HG03139 (cell line): ENCODE results near the gene FECH.

Source experiments
- ATAC-seq: cut with Tn5 transposase; IDR thresholded peaks from one replicate; pipeline ENCODE4 v1.9.1; 2021; ENCODE audit not compliant: unreplicated experiment

Gene FECH

DNA sequence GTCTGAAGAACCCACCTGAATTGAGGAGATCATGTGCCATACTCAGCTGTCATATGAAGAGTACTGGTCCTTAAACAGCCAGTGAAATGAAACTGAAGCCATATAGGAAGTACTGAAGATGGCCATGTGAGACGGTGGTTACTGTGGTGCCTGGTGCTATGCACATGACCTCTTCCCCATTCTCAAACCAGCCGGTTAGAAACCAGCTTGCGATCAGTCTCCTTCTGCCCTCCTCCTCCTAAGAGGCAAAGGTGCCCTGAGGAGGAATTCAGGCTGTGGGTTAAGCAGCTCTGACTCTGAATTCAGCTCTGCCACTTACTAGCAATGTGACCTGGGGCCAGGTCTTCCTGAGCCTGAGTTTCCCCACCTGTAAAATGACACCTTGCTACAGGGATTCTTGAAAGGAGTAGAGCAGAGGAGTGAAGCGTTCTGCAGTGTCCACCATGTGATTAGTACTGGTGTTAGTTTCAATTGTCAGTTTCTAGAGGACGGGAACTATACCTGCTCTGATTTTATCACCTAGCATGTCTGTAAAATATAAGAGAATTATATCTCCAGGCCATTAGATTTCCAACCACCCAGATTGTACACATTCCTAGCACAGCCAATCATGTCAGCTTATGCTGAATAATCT lies 5.1 kb downstream of the FECH start:
- ATAC-seq, result peak; percentile 89

DNA sequence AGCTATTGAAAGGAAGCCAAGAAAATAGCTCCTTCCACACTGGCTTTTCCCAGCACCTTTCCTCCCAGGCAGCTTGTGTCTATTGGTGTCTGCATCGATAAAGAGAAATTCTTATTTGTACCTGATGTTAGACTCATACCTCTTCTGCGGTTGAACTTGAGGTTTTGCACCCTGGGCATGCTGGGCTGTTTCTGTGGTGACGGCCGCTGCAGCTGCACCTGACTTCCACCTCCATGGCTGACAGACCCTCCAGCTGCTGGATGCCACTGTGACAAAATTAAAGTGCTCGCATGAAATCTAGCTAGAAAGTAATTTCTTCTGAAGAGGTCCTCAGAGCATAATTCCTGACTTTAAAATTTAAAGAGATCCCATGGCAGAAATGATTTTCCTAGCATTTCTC lies 6.6 kb downstream of the FECH start:
- no peak for ATAC-seq

DNA sequence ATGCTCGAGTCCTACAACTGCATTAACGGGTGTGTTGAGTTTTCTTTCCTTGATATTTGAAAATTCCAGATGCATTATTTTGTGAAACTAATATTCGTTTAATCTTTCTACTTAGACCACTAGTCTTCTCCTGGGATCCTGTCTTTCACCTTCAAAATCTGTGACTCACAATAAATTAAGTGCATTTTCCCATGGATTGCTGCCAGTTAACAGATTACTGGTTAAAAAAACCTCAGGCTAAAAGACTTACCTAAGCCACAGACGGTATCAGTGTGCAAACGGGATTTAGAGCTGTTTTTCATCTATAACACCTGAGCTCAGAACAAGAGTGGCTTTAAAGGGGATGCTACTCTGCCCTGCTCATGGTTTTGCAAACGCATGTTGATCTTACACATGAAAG lies 10.2 kb downstream of the FECH start:
- no peak for ATAC-seq

DNA sequence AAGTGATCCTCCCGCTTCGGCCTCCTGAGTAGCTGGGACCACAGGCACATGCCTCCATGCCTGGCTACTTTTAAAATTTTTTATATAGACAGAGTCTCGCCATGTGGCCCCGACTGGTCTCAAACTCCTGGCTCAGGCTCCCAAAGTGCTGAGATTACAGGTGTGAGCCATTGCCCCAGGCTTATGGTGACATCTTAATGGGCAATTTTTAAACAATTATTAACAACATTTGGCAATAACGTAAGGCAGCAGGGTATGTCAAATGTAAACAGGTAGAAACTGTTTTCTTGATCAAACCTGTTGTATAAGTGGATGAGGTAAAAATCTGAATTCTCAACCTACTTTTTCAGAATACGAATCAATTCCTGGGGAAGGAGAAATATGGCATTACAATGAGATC lies 11.0 kb downstream of the FECH start:
- ATAC-seq, result no peak

DNA sequence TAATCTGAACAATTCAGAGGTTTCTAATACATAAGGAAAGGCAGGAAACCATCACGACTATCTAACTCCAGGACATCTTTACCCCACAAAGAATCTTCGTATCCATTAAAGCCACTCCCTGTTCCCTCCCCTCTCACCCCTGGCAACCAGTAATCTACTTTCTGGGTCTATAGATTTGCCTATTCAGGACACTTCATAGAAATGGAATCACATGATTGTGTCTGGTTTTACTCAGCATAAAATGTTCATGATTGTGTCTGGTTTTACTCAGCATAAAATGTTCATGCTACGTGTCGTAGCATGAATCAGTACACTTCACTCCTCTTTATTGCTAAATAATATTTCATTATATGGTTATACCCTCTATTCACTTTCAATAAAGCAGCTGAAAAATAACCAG lies 11.6 kb downstream of the FECH start:
- no peak for ATAC-seq

DNA sequence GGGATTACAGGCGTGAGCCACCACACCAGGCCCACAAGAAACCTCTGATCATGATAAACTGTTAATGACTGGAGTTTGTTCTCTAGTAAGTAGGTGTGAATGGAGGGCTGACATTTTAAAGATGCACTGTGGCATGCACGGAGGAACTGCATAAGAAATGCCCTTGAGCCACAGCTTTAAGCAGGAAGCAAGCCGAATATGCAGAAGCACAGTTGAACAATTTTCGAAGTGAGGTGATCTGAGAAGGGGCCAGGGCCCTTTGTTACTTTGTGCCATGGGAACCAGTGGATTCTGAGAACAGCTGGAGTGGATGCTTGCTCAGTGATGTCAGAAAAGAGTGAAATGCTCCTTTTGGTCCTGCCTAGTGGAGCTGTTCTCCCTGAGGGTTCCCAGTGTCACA lies 16.3 kb downstream of the FECH start:
- ATAC-seq, result no peak

DNA sequence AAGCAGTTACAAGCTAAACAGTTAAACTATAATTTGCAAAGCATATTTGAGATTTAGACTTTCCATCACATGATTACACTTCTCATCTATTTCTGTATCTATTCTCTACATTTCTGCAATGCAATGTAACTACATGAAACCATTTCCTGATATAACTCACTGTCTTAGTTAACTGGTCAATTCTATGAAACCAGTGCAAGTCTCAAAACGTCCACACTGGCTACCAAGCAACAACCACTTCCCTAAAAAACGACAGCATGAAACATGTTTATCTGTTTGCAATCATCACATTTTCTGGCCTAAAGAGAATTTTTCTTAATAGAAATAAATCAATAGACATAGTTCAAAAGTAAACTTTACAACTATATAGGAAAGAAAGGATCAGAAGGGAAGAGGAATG lies 17.4 kb downstream of the FECH start:
- no peak for ATAC-seq

DNA sequence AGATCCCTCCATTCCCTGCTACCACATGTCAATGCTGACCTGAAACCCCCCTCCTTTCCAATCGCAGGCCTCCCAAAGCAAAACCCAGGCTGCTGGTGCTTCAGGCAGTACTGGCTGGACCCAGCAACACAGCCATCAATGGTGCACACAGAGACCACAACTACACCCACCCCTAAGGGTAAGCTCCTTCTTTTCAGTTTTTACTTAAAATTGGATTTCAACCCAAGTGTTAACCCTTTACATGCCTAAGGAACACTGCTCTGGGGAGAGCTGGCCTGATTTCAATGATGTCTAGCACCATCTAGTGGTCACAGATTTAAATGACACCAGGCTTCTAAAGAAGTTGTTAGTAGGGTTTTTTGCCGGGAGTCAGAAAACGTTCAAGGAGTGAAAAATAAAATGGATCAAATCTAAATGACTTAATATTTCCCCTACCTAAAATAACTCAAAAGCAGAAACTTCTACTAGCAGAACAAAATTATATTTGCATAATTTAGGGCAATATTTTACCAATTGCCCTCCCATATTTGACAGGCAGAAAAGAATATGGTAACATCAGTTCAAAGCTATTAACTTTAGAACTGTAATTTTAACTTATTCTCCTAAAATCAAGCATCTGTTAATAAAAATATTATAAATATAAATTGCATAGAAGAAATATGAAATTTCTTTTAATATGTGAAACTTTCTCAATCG lies 24.6 kb downstream of the FECH start:
- no peak for ATAC-seq

DNA sequence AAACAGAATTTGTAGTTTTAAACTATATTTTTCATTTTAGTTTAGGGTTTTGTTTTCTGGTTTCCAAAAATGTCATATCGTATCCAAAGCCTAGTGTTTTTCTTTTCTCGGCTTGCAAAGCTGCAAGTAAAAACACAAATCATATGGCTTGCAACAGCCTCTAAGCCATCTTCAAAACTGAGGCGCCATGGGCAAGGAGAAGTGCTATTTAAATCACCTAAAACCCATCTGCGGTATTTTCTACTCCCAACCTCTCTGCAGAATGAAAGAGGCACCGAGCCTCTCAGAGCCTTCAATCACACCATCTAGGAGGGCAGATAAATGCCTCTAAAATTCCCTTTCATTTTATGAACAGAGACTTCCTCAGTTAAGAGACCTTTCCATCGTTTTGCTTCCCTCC lies 25.2 kb downstream of the FECH start:
- ATAC-seq, result no peak

DNA sequence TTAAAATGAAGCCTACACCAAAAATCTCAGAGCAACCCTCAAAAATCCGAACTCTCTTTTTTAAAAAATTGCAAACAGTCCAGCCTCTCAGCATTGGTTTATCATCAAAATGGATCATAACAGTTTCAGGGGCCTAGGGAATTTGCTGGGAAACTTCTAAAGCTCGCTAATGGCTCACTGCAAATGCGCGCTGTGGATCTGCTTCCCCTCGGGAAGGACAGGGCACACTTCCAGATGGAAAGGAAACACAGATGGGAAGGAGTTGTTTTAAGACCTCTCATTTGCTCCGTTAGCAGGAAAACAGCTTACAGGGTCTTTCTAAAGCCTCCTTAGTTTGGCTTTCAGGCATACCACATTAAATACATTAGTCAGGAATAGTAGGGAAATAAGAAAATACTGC lies 27.2 kb downstream of the FECH start:
- ATAC-seq, result no peak

DNA sequence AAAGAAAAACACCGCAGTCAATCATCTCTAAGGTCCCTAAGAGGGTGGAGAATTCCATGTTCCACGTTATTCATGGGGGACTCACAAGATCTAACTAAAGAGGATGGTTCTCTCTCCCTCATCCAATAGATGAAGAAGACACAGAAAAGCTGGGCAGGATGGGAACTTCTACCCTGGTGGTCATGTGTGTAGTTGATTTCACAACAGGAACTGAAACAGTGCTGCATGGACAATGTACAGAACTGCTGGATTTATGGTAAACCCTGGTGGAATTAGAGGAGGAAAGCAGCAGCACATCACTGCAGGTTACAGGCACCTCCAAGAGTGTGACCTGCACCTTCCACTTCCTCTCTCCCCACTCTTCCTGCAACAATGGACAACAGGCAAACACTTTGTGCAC lies 31.4 kb downstream of the FECH start:
- ATAC-seq, result no peak

DNA sequence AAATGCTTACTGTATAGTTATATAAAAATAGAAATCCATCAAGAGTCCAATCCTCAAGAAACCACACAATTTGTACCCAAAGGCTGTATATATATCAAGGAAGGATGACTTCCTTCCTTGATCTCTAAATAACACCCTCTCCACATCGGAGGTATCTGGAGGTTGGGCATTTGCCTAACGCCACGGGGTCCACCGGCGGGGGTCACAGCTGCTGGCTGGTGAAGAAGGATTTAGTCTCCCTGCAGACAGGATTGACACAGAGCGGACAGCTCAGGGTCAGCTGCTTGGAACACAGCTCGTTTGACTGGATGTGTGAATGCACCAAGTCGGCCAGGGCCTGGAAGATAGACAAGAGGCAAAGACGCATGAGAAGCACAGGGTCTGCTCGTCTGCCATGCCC lies 36.0 kb downstream of the FECH start:
- no peak for ATAC-seq

DNA sequence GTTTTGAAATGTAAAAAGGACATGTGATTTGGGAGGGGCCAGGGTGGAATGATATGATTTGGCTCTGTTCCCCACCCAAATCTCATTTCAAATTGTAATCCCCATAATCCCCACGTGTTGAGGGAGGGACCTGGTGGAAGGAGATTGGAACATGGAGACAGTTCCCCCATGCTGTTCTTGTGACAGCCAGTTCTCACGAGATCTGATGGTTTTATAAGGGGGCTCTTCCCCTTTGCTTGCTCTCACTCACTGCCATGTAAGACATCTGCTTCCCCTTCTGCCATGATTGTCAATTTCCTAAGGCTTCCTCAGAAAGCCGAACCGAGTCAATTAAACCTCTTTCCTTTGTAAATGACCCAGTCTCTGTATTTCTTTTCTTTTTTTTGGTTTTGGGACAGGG lies 39.2 kb downstream of the FECH start:
- no peak for ATAC-seq

DNA sequence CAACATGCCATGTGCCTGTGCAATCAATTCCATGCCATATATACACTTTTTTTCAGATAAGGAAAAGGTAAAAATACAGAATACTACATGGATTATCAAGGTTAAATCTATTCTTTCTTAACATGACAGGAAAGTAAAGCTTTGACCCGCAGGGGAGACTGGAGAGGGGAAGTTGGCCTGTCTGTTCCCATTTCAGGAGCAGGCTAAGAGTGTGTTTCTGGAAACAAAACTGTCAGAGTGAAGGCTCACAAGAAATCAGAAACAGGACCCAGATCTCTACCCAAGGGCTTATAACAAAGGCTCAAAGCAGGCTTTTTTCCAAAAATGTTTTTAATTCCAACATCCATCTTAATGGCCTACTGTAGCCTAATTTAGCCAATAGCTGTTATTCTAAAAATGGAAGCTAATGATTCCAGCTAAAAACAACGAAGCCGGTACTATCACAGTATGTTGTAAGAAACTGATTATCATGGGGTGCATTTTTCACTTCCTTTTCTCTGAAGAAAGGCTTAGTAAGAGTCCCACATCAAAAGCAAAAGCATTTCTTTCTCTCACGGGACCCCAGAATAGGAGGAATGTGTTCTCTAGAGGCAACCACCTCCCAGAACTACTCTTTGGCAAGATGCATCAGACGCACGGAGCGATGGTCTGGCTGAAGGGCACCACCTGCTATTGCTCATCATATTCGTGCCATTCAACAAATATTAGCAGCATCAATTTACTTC lies 41.4 kb downstream of the FECH start:
- peak; percentile 81 for ATAC-seq

DNA sequence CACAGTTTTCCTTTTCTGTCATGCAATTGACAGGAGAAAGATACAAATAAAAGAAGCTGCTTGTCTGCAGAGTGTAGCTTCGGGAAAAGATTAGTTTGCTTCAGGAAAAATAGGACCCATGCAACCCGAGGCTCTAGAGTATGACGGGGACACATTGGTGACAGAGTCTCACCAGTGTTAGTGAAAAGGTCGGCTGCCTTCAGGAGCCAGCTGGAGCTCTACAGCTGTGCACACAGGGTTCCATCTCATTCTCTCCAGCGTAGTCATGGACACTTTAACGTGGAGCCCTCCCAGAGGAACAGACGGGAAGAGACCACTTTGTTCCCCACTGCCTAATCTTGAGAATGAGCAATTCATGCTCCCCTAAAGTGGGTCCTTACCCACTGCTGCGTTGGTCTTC lies 42.9 kb downstream of the FECH start:
- no peak for ATAC-seq

DNA sequence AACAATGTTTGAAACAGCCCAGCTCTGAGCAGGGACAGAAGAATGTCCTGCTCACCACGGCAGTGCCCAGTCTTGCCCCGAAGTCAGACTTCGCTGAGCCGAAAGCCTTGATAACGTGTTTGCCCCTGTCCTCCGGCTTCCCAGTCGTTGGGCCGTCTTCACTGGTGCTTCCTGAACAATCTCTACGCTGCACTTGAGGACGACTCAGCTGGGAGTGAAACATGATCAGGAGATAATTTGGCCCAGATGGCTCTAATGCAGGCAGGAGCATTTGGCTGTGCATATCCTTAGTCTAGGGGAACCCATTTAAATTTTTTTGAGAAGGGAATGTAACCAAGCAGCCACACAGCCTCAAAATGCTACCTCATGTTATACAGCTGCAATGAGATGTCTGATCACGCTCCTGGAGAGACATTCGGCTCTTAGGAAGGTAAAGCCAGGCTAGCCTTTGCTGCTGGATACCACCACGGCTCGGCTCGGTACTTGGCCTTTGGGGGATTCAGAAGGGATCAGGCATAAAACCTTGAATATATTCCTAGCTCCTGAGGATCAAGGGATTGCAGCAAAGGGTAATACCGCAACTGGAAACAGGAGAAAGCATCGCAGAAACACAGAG lies 43.6 kb downstream of the FECH start:
- no peak for ATAC-seq

DNA sequence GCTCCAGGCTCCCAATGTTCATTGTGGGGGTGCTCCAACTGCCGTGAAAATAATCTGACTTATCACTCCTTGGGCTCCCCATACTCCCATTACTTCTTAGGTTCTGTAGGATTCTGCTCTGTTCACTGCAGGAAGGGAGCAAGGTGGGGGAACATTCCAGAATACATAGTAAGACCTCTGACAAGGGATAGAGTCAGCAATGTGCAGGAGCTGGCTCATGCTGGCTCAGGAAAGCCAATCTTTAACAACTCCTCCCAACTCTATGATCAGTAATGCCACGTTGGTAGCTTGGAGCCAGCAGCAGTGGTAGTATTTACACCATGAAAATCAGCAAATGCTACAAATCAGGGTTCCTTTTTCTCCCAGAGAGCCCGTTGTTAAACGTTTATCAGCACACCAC lies 44.4 kb downstream of the FECH start:
- ATAC-seq, result no peak

DNA sequence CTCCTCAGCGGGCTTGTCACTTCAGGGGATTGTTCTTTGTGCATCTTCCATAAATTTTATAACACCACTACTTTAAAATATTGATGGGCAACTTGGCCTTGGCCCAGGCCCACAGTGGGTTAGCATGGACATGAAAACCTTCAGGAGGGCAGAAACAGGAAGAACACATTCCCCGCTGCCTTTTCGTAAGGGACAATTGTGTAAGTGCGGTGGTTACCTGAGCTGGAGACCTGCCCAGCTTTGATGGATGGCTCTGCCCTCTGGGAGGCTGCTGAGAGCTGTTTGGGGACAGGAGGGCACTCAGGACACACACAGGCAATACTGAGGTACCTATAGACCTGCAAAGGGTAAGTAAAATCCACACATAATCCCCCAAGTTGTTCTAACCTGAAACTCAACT lies 46.8 kb downstream of the FECH start:
- no peak for ATAC-seq

DNA sequence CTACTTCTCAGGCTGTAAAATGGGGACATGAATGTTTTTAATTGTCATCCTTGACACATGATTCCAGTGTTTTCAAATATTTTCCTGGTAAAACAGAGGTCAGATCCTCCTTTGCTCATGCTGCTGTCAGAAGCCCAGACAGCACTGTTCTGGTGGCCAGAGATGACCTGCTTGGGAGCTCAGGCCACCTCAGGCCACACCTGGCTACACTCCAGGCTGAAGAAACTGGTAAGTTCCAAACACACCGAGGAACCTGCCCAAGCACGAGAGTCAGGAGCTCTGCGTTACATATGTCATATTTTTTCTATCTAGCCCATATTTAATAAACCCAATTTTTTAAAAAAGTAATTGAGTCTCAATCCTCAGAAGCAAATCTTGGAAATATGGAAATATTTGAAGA lies 47.9 kb downstream of the FECH start:
- ATAC-seq, result no peak

DNA sequence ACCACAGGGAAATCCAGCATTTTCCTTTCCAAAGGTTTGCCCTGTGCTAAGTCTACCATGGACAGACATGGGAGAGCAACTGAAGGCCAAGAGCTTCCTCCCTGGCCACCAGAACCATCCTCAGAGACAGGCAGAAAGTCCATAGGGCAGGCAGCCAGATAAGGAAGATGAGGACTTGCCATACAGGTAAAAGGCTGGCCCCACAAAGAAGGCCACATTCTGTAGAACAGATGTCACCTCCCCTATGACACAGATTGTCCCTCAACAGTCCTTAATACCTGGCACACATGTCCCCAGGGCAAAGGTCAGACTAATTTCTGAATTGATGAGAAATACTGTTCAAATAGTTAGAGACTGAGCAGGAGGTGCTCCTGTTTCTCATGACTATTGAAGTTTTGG lies 52.0 kb downstream of the FECH start:
- no peak for ATAC-seq

DNA sequence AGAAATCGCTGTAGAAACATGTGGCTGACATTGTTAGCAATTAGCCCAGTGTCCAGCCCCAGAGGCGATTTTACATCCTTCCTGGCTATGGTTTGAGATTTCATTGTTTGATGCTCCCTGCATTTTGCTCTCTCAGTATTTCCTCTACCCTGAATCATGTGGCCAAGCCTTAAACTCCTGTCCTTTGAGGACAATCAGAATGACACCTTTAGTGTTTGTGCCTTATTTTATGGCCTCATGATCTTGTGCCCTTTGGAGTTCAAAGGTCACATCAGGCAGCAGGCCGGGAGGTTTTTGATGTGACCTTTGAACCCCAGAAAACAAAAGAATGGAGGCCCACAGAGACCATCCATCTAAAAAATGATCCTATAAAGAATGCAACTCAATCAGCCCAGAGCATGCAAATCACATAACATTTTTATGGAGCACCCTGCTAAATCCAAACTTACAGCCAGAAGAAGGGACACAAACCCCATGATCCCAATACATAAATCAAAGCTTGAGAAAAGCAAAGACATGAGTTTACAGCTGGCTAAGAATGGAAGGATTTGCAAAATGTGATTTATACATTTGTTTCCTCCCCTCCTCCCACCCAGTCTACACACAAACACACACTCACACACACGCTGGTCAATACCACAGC lies 52.5 kb downstream of the FECH start:
- ATAC-seq, result no peak
